GM18870 (cell line): ENCODE results near the gene REV3L.

ENCODE experiments used
- ATAC-seq: cut with Tn5 transposase; IDR thresholded peaks from one replicate; pipeline ENCODE4 v1.9.1; 2021; ENCODE audit warnings: moderate library complexity; ENCODE audit not compliant: unreplicated experiment

REV3L gene

GRCh38 chr6:111471533-111471932 is 11.5 kb downstream of the REV3L start:
- no peak for ATAC-seq

- ATAC-seq: no peak
Measured at GRCh38 chr6:111470991-111471390, 12.0 kb downstream of the REV3L start.

GRCh38 chr6:111469543-111469942 is 13.5 kb downstream of the REV3L start:
- no peak for ATAC-seq

- ATAC-seq: no peak
Measured at GRCh38 chr6:111468329-111469012, 14.5 kb downstream of the REV3L start.

GRCh38 chr6:111464184-111464583 is 18.8 kb downstream of the REV3L start:
- no peak for ATAC-seq

- ATAC-seq: no peak
Measured at GRCh38 chr6:111462770-111463391, 20.1 kb downstream of the REV3L start.

GRCh38 chr6:111461860-111462259 is 21.2 kb downstream of the REV3L start:
- ATAC-seq: no peak

- ATAC-seq: no peak
Measured at GRCh38 chr6:111458670-111459232, 24.3 kb downstream of the REV3L start.

- no peak for ATAC-seq
Measured at GRCh38 chr6:111456208-111456607, 26.8 kb downstream of the REV3L start.

GRCh38 chr6:111450636-111451035 is 32.4 kb downstream of the REV3L start:
- ATAC-seq: no peak

- ATAC-seq: no peak
Measured at GRCh38 chr6:111450087-111450486, 32.9 kb downstream of the REV3L start.

GRCh38 chr6:111449129-111449528 is 33.9 kb downstream of the REV3L start:
- ATAC-seq: no peak

GRCh38 chr6:111447051-111447450 is 36.0 kb downstream of the REV3L start:
- ATAC-seq: no peak

GRCh38 chr6:111445861-111446267 is 37.2 kb downstream of the REV3L start:
- no peak for ATAC-seq

GRCh38 chr6:111444794-111445193 is 38.2 kb downstream of the REV3L start:
- no peak for ATAC-seq

GRCh38 chr6:111441678-111442243 is 41.3 kb downstream of the REV3L start:
- no peak for ATAC-seq

- no peak for ATAC-seq
Measured at GRCh38 chr6:111439171-111439570, 43.8 kb downstream of the REV3L start.

- no peak for ATAC-seq
Measured at GRCh38 chr6:111437573-111437972, 45.4 kb downstream of the REV3L start.

- ATAC-seq: no peak
Measured at GRCh38 chr6:111432511-111432910, 50.5 kb downstream of the REV3L start.

GRCh38 chr6:111430605-111431376 is 52.2 kb downstream of the REV3L start:
- ATAC-seq: no peak

GRCh38 chr6:111429571-111429970 is 53.4 kb downstream of the REV3L start:
- ATAC-seq: no peak
